ENCODE measurements around the gene CYP11A1.

Gene CYP11A1

DNA sequence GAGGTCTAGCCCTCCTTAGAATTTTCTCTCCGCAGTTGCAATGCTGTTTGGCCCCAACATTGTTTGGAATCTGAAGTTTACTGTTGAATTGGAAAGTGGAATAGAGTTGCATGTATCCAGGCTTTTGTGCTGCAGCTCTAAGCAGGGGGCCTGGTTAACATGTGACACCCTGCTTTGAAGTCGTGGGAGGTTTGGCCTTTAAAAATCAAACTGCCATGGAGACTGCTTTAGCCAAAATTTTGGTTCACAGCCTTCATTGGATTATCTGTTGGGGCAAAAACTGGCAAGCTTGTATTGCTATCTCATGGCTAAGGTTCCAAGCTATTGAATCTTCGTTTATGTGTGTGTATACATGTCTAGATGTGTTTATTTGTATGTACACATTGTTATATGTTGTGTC lies 15.8 kb downstream of the CYP11A1 start:
- TF ChIP-seq, protein P1, sequence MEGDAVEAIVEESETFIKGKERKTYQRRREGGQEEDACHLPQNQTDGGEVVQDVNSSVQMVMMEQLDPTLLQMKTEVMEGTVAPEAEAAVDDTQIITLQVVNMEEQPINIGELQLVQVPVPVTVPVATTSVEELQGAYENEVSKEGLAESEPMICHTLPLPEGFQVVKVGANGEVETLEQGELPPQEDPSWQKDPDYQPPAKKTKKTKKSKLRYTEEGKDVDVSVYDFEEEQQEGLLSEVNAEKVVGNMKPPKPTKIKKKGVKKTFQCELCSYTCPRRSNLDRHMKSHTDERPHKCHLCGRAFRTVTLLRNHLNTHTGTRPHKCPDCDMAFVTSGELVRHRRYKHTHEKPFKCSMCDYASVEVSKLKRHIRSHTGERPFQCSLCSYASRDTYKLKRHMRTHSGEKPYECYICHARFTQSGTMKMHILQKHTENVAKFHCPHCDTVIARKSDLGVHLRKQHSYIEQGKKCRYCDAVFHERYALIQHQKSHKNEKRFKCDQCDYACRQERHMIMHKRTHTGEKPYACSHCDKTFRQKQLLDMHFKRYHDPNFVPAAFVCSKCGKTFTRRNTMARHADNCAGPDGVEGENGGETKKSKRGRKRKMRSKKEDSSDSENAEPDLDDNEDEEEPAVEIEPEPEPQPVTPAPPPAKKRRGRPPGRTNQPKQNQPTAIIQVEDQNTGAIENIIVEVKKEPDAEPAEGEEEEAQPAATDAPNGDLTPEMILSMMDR (IDR thresholded peaks at IDR 0.05; ENCODE audit: insufficient read depth, low read depth, low read length, missing control alignments): no peak
- no peak for DNase-seq (ENCODE audit: low read depth)
- H3K4me3 ChIP-seq (ENCODE audit: low read depth, low read length): no peak overlapping the region

GRCh38 chr15:74350295-74351275 lies 16.9 kb downstream of the CYP11A1 start:
- no peak for DNase-seq (ENCODE audit: low read depth)
- TF ChIP-seq, protein P1 (IDR thresholded peaks at IDR 0.05; ENCODE audit: insufficient read depth, low read depth, low read length, missing control alignments): no peak
- no peak overlapping the region for H3K4me3 ChIP-seq (ENCODE audit: low read depth, low read length)

DNA sequence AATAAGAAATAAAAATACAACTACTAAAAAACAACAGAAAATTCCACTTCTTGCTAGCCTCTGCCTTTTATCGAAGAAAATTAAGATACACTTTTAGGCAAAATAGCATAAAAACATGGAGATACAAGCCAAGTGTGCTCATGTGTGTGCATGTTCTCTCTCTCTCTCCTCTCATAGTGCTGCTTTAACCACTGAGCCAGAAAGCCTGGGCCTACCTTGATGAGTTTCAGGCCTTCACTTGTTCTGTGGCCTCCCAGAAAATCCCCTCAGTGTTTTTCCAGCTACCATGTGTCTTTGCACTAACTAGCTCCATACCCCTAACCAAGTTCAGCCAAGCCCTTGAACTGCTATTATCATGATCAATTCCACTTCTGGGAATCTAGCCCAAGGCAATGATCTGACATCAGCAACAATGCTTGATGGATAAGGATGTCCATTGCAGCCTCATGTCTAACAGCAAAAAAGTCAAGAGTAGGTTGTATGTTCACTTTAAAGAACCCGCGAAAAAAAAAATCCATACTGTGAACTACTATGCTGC lies 18.1 kb downstream of the CYP11A1 start:
- no peak overlapping the region for H3K4me3 ChIP-seq (ENCODE audit: low read depth, low read length)
- TF ChIP-seq, protein P1 (IDR thresholded peaks at IDR 0.05; ENCODE audit: insufficient read depth, low read depth, low read length, missing control alignments): no peak
- peak; percentile 11 for DNase-seq (ENCODE audit: low read depth)

DNA sequence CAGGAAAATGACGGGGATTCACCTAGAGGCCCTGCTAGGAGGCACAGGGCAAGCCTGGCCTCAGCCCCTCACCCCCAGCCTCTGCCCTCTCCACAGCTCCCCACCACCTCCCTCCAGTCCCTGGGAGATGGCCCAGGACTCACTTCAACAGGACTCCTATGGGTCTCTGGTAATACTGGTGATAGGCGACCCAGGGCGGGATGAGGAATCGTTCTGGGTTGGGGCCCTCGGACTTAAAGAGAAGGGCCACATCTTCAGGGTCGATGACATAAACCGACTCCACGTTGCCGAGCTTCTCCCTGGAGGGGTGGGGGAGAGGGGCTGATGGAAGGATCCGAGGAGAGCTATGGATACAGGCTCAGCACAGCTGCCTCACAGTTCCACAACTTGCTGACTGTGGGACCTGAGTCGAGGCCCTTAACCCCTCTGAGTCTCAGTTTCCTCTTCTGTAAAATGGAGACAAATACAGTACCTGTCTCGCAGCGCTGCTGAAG lies 19.6 kb downstream of the CYP11A1 start:
- H3K4me3 ChIP-seq (ENCODE audit: low read depth, low read length): no peak overlapping the region
- TF ChIP-seq, protein P1 (IDR thresholded peaks at IDR 0.05; ENCODE audit: insufficient read depth, low read depth, low read length, missing control alignments): no peak
- no peak for DNase-seq (ENCODE audit: low read depth)

GRCh38 chr15:74345051-74345450 lies 22.4 kb downstream of the CYP11A1 start:
- no peak overlapping the region for H3K4me3 ChIP-seq (ENCODE audit: low read depth, low read length)
- no peak for DNase-seq (ENCODE audit: low read depth)
- TF ChIP-seq, protein P1 (IDR thresholded peaks at IDR 0.05; ENCODE audit: insufficient read depth, low read depth, low read length, missing control alignments): no peak

- no peak for DNase-seq (ENCODE audit: low read depth)
- no peak overlapping the region for H3K4me3 ChIP-seq (ENCODE audit: low read depth, low read length)
- TF ChIP-seq, protein P1 (IDR thresholded peaks at IDR 0.05; ENCODE audit: insufficient read depth, low read depth, low read length, missing control alignments): no peak
Observed at GRCh38 chr15:74343797-74344127, 23.7 kb downstream of the CYP11A1 start.

Data from GM12865 (cell line).